ENCODE data around the gene ZNF678.
A peak's percentile ranks its signal among the peaks of the same experiment; 100 is the strongest.
"Not testable (repeated sequence)": the region's sequence is repeated elsewhere in the genome, so short reads cannot be mapped to it uniquely, and the experiment has no call there.

Gene ZNF678

GRCh38 chr1:227551881-227552280, 11.5 kb upstream of the ZNF678 start:
- not testable (repeated sequence) for DNase-seq (ENCODE audit: low spot score)

GRCh38 chr1:227556288-227556687, 7.1 kb upstream of the ZNF678 start:
- no peak for DNase-seq (ENCODE audit: low spot score)

DNA sequence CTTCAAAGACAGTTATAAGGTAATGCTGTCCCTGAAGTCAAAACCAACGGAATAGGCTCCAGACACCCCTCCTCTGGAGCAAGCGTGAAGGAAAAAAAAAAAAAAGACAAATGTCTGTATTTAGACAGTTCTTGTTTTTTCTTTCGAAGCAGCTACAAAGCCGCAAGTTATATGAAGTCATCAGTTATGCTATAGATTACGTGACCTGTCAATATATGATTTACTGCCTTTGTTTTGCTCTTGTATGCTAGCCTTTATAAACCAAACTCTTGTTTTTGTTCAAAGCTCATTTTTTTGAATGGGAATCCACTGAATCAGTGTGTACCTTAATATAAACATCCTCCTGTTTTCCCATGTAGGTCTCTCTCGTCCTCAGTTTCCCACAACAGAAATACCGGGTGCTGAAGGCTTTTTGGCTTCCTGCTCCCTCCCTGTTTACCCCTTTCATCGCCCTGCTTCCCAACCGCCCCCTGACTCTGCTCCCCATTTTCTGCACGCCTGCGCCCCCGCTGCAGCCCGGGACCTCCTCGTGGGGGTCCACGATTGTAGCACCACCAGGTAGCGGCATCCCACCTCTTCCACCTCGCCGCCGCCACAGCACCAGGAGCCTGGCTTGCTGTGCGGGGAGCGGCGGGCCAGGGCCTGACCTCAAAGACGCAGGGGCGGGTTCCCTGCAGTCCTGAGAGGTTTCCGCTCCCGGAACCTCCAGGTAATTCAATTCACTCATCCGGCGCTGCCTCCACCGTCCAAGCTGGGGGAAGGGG, 5.2 kb upstream of the ZNF678 start:
- DNase-seq (ENCODE audit: low spot score), result no peak

DNA sequence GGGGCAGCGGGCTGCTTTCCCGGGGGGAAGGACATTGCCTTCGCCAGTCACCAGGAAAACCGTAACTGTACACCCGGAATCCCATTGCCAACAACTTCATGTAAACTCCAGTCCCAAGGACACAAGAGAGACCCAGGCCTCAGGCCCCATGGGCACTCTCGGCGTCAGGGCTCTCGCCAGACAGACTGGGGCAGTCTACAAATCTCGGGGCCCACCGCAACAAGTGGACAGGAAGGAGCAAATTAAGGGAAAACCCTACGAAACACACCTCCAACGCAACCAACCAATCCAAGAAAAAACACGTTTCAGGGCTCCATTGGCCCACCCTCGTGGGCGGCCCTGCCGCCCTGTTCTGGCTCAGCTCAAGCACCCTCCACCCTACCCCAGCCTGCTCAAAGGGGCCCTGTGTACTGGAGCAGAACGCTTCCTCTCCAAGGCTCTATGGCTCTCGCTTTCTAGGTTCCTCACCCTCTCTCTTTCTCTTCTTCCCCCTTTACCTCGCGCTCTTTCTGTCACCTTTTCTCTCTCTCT, 4.6 kb upstream of the ZNF678 start:
- DNase-seq (ENCODE audit: low spot score), result no peak

DNA sequence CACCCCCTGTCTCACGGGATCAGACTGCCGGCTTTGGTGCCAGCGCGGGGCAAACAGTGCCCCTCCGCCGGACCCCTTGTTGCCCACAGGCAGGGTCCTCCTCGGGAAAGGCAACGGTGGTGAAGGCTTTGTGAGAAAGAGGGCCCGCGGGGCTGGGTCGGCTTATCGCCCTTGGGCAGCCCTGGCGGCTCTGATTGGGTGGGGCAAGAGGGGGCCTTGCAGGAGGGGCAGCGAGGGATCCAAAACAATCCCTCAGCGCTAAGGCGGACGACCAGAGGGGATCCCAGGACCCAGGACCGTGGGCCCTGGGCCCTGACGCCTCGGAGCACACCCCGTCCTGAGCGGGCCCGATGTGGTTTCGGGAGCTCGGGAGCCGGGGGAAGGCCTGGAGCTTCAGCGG, 3.9 kb upstream of the ZNF678 start:
- no peak for DNase-seq (ENCODE audit: low spot score)

- no peak for DNase-seq (ENCODE audit: low spot score)
Measured at GRCh38 chr1:227559926-227560325, 3.4 kb upstream of the ZNF678 start.

- DNase-seq (ENCODE audit: low spot score), result no peak
Measured at GRCh38 chr1:227560393-227561173, 2.8 kb upstream of the ZNF678 start.

DNA sequence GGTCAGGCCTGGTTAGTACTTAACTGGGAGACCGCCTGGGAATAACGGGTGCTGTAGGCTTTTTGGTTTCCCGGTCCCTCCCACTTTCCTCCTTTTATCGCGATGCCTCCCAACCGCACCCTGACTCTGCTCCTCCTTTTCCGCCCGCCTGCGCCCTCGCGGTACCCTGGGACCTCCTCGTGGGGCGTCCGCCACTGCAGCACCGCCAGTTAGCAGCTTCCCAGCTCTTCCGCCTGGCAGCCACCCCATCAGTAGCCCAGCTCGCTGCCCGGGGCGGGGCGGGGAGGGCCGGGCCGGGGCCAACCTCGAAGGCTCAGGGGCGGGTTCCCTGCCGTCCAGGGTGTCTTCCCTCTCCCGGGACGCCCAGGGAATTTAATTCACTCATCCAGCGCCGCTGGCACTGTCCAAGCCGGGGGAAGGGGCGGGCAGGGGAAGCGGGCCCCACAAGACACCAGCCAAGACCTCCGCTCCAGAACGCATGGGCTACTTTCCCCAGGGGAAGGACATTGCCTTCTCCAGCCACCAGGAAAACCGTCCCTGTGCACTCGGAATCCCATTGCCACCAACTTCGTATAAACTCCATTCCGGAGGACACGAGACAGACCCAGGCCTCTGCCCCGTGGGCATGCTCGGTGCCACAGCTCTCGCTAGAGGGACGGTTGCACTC, 2.0 kb upstream of the ZNF678 start:
- no peak for DNase-seq (ENCODE audit: low spot score)

DNA sequence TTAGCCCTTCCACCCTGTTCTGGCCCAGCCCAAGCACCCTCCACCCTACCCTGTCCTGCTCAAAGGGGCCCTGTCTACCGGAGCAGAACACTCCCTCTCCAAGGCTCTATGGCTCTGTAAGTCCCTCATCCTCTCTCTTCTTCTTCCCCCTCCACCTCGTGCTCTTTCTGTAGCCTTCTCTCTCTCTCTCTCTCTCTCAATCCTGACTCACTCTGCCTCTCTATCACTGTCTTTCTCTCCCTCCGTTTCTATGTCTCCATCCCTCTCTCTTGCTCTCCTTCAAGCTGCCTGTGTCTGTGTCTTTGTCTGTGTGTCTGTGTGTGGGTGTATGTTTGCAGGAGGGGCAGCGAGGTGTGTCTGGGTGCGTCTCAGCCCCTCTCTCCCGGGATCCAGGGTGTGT, 1.3 kb upstream of the ZNF678 start:
- DNase-seq (ENCODE audit: low spot score), result no peak

- no peak for DNase-seq (ENCODE audit: low spot score)
Measured at GRCh38 chr1:227562933-227563323, 428 bp upstream of the ZNF678 start.

DNA sequence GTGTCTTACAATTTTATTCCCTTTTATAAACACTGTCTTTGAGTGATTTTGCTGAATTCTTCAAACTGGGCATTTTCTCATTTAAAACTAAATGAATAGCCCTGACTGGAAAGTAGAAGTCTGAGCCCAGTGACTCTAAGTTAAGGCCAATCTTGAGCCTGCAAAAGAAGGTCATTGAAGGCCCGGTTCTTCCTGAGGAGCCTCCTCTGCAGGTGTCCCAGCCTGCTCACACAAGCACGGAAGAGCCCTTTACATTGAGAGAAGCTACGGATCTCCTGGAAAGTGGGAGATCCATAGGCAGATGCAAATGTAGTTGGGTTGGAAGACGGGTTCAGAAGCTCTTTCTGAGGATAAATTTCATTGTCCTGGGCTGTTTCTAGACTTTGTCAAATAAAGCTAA, 3.9 kb downstream of the ZNF678 start:
- peak; percentile 39 for DNase-seq (ENCODE audit: low spot score)

- DNase-seq (ENCODE audit: low spot score), result no peak
Measured at GRCh38 chr1:227568593-227568992, 5.2 kb downstream of the ZNF678 start.

- no peak for DNase-seq (ENCODE audit: low spot score)
Measured at GRCh38 chr1:227572752-227573151, 9.4 kb downstream of the ZNF678 start.

DNA sequence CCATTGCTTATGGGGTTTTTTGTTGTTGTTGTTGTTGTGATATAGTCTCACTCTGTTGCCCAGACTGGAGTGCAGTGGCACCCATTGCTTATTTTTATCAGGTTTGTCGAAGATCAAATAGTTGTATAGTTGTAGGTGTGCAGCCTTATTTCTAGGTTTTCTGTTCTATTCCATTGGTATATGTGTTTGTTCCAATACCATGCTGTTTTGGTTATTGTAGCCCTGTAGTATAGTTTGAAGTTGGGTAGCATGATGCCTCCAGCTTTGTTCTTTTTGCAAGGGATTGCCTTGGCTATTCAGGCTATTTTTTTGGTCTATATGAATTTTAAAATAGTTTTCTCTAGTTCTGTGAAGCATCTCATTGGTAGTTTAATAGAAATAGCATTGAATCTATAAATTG, 11.6 kb downstream of the ZNF678 start:
- DNase-seq (ENCODE audit: low spot score), result no peak

GRCh38 chr1:227576189-227576588, 12.8 kb downstream of the ZNF678 start:
- DNase-seq (ENCODE audit: low spot score), result no peak

GRCh38 chr1:227577500-227577899, 14.1 kb downstream of the ZNF678 start:
- no peak for DNase-seq (ENCODE audit: low spot score)

DNA sequence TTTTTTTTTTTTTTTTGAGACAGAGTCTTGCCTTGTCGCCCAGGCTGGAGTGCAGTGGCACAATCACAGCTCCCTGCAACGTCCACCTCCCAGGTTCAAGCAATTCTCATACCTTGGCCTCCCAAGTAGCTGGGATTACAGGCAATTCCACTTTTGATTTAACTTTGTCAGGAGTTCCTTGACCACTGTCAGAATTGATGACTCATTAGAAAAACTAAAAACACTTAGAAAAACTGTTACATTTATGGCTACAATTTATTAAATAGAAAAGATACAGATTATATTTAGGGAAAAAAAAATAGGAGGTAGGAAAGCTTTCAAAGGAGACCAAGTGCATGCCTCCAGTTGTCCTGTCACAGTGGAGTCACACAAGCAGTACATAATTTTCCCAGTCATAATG, 20.0 kb downstream of the ZNF678 start:
- no peak for DNase-seq (ENCODE audit: low spot score)

- no peak for DNase-seq (ENCODE audit: low spot score)
Measured at GRCh38 chr1:227586733-227587132, 23.4 kb downstream of the ZNF678 start.

DNA sequence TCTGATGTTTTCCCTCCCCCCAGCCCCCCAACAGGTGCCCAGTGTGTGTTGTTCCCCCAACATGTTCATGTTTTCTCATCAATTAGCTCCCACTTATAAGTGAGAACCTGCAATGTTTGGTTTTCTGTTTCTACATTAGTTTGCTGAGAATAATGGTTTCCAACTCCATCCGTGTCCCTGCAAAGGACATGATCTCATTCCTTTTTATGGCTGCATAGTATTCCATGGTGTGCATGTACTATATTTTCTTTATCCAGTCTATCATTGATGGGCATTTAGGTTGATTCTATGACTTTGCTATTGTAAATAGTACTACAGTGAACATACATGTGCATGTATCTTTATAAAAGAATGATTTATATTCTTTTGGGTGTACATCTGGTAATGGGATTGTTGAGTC, 24.6 kb downstream of the ZNF678 start:
- no peak for DNase-seq (ENCODE audit: low spot score)

GRCh38 chr1:227588769-227589168, 25.4 kb downstream of the ZNF678 start:
- DNase-seq (ENCODE audit: low spot score), result not testable (repeated sequence)

DNA sequence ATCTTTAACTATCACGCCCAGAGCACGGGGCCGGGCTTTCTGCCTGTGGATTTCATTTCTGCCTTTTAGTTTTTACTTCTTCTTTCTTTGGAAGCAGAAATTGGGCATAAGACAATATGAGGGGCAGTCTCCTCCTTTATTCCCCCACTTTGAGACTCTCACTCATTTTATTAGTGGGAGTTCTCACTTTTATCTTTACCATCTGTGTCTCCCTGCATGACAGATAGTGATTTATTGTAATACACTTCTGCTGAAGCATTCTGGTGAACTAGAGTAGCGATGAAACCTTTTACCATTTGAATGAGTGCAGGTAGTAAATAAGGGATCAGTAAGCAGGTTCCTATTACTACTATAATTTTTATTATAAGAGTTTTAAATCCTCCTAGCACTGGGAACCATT, 26.4 kb downstream of the ZNF678 start:
- DNase-seq (ENCODE audit: low spot score), result not testable (repeated sequence)

DNA sequence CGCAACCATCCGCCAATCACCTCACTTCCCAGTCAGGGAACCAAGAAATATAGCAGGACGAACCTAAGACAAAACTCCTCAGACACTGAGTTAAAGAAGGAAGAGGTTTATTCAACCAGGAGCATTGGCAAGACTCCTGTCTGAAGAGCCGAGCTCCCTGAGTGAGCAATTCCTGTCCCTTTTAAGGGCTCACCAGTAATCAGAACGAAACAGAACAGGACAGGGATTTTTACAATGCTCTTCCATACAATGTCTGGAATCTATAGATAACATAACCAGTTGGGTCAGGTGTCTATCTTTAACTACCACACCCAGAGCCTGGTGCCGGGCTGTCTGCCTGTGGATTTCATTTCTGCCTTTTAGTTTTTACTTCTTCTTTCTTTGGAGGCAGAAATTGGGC, 32.9 kb downstream of the ZNF678 start:
- not testable (repeated sequence) for DNase-seq (ENCODE audit: low spot score)

GRCh38 chr1:227603327-227603726, 40.0 kb downstream of the ZNF678 start:
- DNase-seq (ENCODE audit: low spot score), result no peak
